Measurements from ENCODE around the gene PDHX. TPM values are rescaled to one million over a fixed set of nuclear protein-coding genes. Genes with fewer than 3 reads are reported as not detected.

PDHX gene
- total RNA-seq, 6 donors from 2014 or later, result 11.8 to 40.3 (median 32.3) TPM

- no peak overlapping the region for H3K4me3 ChIP-seq
- no peak for TF ChIP-seq POLR2AphosphoS5 (IDR thresholded peaks at IDR 0.05)
- no peak for TF ChIP-seq POLR2A (IDR thresholded peaks at IDR 0.05)
- TF ChIP-seq EP300 (IDR thresholded peaks at IDR 0.05), result no peak
- TF ChIP-seq CTCF (IDR thresholded peaks at IDR 0.05), result no peak
- H3K36me3 ChIP-seq, result peaks cover 0 to 25% (median 3%) of the 10 kb centered on the region in 4 donors
- ATAC-seq (ENCODE audit: low FRiP score in 2 of 2) (no peak), DNase-seq (no peak)
- no peak overlapping the region for H3K27ac ChIP-seq
- H3K27me3 ChIP-seq, result no peaks in the 10 kb centered on the region
- 62 to 83% methylated on average over 3 of the region's 3 CpGs for WGBS, 2 donors
- H3K9me3 ChIP-seq, result no peaks in the 10 kb centered on the region
- no peaks in the 10 kb centered on the region for H3K4me1 ChIP-seq
Measured at GRCh38 chr11:34964610-34965331, 48.4 kb downstream of the PDHX start.

DNA sequence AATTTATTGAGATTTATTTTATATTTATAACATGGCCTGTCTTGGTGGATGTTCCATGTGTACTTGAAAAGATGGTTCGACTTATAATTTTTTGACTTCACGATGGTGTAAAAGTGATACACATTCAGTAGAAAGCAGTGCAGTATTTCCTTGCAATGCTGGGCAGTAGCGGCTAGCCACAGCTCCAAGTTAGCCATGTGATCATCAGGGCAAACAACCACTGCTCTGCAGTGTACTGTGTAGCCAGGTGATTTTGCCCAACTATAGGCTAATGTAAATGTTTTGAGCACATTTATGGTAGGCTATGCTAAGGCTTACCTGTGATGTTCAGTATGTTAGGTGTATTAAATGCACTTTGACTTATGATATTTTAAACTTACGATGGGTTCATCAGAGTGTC lies 52.4 kb downstream of the PDHX start:
- H3K27ac ChIP-seq, result no peak overlapping the region
- H3K4me1 ChIP-seq, result no peaks in the 10 kb centered on the region
- H3K27me3 ChIP-seq, result no peaks in the 10 kb centered on the region
- DNase-seq, result no peak
- no peaks in the 10 kb centered on the region for H3K9me3 ChIP-seq
- ATAC-seq (ENCODE audit: low FRiP score in 2 of 2), result no peak
- WGBS, 2 donors, result 97 to 100% methylated on average over 4 of the region's 4 CpGs
- TF ChIP-seq POLR2AphosphoS5 (IDR thresholded peaks at IDR 0.05), result no peak
- no peak for TF ChIP-seq CTCF (IDR thresholded peaks at IDR 0.05)
- no peak for TF ChIP-seq POLR2A (IDR thresholded peaks at IDR 0.05)
- TF ChIP-seq EP300 (IDR thresholded peaks at IDR 0.05), result no peak
- peaks cover 0 to 35% (median 3%) of the 10 kb centered on the region in 4 donors for H3K36me3 ChIP-seq
- H3K4me3 ChIP-seq, result no peak overlapping the region

GRCh38 chr11:34970033-34970432 lies 53.6 kb downstream of the PDHX start:
- peaks cover 0 to 37% (median 3%) of the 10 kb centered on the region in 4 donors for H3K36me3 ChIP-seq
- TF ChIP-seq CTCF (IDR thresholded peaks at IDR 0.05), result no peak
- no peak for TF ChIP-seq POLR2AphosphoS5 (IDR thresholded peaks at IDR 0.05)
- no peak for TF ChIP-seq POLR2A (IDR thresholded peaks at IDR 0.05)
- no peak for TF ChIP-seq EP300 (IDR thresholded peaks at IDR 0.05)
- no peak overlapping the region for H3K27ac ChIP-seq
- no peaks in the 10 kb centered on the region for H3K27me3 ChIP-seq
- ATAC-seq (ENCODE audit: low FRiP score in 2 of 2) (no peak), DNase-seq (no peak)
- H3K4me3 ChIP-seq, result no peak overlapping the region
- no peaks in the 10 kb centered on the region for H3K9me3 ChIP-seq
- 86 to 93% methylated on average over 3 of the region's 3 CpGs for WGBS, 2 donors
- H3K4me1 ChIP-seq, result no peaks in the 10 kb centered on the region

GRCh38 chr11:34970480-34970879 lies 54.1 kb downstream of the PDHX start:
- peaks cover 0 to 36% (median 3%) of the 10 kb centered on the region in 4 donors for H3K36me3 ChIP-seq
- TF ChIP-seq EP300 (IDR thresholded peaks at IDR 0.05) (no peak), POLR2A (IDR thresholded peaks at IDR 0.05) (no peak), CTCF (IDR thresholded peaks at IDR 0.05) (no peak), POLR2AphosphoS5 (IDR thresholded peaks at IDR 0.05) (no peak)
- no peaks in the 10 kb centered on the region for H3K27me3 ChIP-seq
- H3K27ac ChIP-seq, result no peak overlapping the region
- no peaks in the 10 kb centered on the region for H3K9me3 ChIP-seq
- no peak overlapping the region for H3K4me3 ChIP-seq
- no peaks in the 10 kb centered on the region for H3K4me1 ChIP-seq
- ATAC-seq (ENCODE audit: low FRiP score in 2 of 2) (no peak), DNase-seq (no peak)

DNA sequence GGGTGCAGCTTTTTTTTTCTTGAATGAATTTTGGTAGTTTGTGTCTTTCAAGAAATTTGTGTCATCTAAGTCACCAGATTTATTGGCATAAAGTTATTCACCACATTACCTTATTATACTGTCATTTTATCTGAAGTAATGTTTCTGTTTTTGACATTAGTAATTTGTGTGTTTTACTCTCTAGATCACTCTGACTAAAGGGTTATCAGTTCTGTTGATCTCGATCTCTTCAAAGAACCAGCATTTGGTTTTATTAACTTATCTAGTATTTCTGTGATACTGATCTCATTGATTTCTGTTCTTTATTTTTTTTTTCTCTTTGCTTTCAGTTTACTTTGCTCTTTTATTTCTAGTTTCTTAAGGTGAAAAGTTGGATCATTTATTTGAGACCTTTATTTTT lies 55.5 kb downstream of the PDHX start:
- WGBS, 2 donors, result 97 to 100% methylated on average over 1 of the region's 1 CpG

More for the DNA sequence above, 55.5 kb downstream of the PDHX start:
- no peak for TF ChIP-seq CTCF (IDR thresholded peaks at IDR 0.05)
- TF ChIP-seq POLR2AphosphoS5 (IDR thresholded peaks at IDR 0.05), result no peak
- no peak for TF ChIP-seq EP300 (IDR thresholded peaks at IDR 0.05)
- TF ChIP-seq POLR2A (IDR thresholded peaks at IDR 0.05), result no peak
- no peak for ATAC-seq (ENCODE audit: low FRiP score in 2 of 2)
- DNase-seq, result no peak
- peaks cover 0 to 5% (median 2%) of the 10 kb centered on the region in 4 donors for H3K4me1 ChIP-seq
- H3K27me3 ChIP-seq, result no peaks in the 10 kb centered on the region
- H3K4me3 ChIP-seq, result no peak overlapping the region
- H3K27ac ChIP-seq, result no peak overlapping the region
- peaks cover 0 to 31% (median under 1%) of the 10 kb centered on the region in 4 donors for H3K36me3 ChIP-seq
- H3K9me3 ChIP-seq, result no peaks in the 10 kb centered on the region

Data from upper lobe of left lung (tissue), 6 donors.